Brain microvascular endothelial cell (primary cell): ENCODE results near the gene CCDC6.

Source experiments
- DNase-seq: peaks from one replicate; pipeline ENCODE4 v3.0.0-alpha.2; 2020
- H3K27ac ChIP-seq: fragments of 250-450 bp; sonication (Bioruptor Pico); 2 replicates; pipeline ENCODE4 v1.5.1; 2020; ENCODE audit warnings: mild to moderate bottlenecking, moderate library complexity
- H3K27me3 ChIP-seq: fragments of 250-450 bp; sonication (Bioruptor Pico); replicated peaks from 2 replicates; pipeline ENCODE4 v1.5.1; 2020; ENCODE audit warnings: mild to moderate bottlenecking
- H3K36me3 ChIP-seq: fragments of 250-450 bp; sonication (Bioruptor Pico); replicated peaks from 2 replicates; pipeline ENCODE4 v1.5.1; 2020; ENCODE audit warnings: mild to moderate bottlenecking
- H3K4me3 ChIP-seq: 2 replicates; pipeline ENCODE4 v1.5.1; 2011; ENCODE audit warnings: low read depth, mild to moderate bottlenecking, control low read depth, low read length, moderate library complexity
- CTCF ChIP-seq: IDR thresholded peaks from 2 replicates; pipeline ENCODE4 v1.5.1; 2011; ENCODE audit warnings: low read depth, mild to moderate bottlenecking, moderate library complexity, low read length, control low read depth, inconsistent platforms; ENCODE audit errors: missing control alignments
- in situ Hi-C: cut with HindIII; loops from 2 replicates; pipeline ENCODE4 v1.10.0; 2017; ENCODE audit warnings: low sequenced_read_pairs, low pct_ligation_motif_present

The CCDC6 gene

GRCh38 chr10:59839576-59839975, 66.8 kb downstream of the CCDC6 start:
- Histone ChIP-seq H3K27ac (no peak overlapping the region), H3K36me3 (no peaks in the 10 kb centered on the region), H3K4me3 (no peak overlapping the region), H3K27me3 (no peaks in the 10 kb centered on the region)
- in situ Hi-C loops: no loop called here
- DNase-seq: peak; percentile 31
- TF ChIP-seq CTCF: no peak

DNA sequence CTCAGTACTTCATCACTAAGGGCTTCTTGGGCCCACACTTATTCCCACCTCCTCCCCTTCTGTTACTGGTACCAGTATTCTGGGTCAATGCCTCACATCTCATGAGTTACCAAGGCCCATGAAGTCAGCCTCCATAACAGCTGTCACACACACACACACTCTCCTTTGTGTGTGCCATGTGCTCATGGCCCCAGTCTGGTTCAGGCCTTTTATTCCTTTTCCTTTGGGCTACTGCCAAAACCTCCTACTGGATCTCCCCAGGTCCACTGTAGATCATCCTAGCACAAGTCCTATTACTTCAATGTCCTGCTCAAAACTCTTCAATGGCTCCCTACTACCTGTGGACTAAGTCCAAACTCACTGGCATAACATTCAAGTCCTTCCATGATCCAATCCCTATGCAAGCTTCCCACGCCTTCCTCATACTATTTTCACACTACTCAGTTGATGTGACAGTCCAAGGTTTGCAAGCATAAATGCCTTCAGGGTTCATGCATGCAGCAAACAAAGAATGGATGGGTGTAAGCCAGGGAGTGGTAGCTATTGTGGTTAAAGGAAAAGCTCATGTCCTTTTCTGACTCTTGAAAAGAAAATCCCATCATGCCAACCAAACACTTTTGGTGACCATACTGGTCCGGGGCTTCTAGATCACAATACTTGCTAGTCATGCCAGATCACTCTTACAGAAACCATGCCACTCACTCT, 68.1 kb downstream of the CCDC6 start:
- in situ Hi-C loops: no loop called here
- Histone ChIP-seq H3K27me3 (no peaks in the 10 kb centered on the region), H3K4me3 (no peak overlapping the region), H3K36me3 (no peaks in the 10 kb centered on the region), H3K27ac (no peak overlapping the region)
- DNase-seq: no peak
- TF ChIP-seq CTCF: no peak

DNA sequence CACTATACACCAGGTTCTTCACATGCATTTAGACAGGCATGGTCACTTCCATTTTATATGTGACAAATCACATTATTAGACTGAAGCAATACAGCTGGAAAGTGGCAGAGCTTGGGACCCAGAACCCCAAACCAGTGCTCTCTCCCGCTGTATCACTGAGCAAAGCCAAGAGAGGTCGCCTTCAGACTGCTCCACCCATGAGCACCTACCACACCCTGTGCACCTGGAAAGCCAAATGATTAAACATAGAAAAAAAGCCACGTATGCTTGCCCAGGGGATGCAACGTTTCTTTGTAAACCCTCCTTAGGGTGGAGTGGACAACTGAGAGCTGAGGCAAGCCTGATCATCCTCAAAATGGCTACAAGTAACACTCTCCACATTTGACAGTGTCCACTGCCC, 72.5 kb downstream of the CCDC6 start:
- in situ Hi-C loops: no loop called here
- H3K27ac ChIP-seq: no peak overlapping the region

GRCh38 chr10:59832506-59832905, 73.8 kb downstream of the CCDC6 start:
- no peak for TF ChIP-seq CTCF
- Histone ChIP-seq H3K27me3 (no peaks in the 10 kb centered on the region), H3K36me3 (peaks cover 2% of the 10 kb centered on the region), H3K4me3 (no peak overlapping the region), H3K27ac (no peak overlapping the region)
- in situ Hi-C loops: no loop called here
- DNase-seq: no peak

More for the DNA sequence above, 72.5 kb downstream of the CCDC6 start:
- peaks cover 2% of the 10 kb centered on the region for H3K36me3 ChIP-seq
- H3K4me3 ChIP-seq: no peak overlapping the region
- no peak for DNase-seq
- TF ChIP-seq CTCF: no peak
- H3K27me3 ChIP-seq: no peaks in the 10 kb centered on the region

- TF ChIP-seq CTCF: no peak
- in situ Hi-C loops: no loop called here
- Histone ChIP-seq H3K36me3 (peaks cover 2% of the 10 kb centered on the region), H3K27ac (no peak overlapping the region), H3K4me3 (no peak overlapping the region), H3K27me3 (no peaks in the 10 kb centered on the region)
- no peak for DNase-seq
Measured at GRCh38 chr10:59831658-59832503, 74.5 kb downstream of the CCDC6 start.
